ENCODE data around the gene IRF2.

IRF2 gene

GRCh38 chr4:184439856-184440594 is 34.3 kb downstream of the IRF2 start:
- Histone ChIP-seq H3K4me3 (ENCODE audit: low read depth in 1 of 2, low read length in 2 of 2) (no peak overlapping the region), H3K4me2 (ENCODE audit: insufficient read depth, low read length) (no peak overlapping the region), H3K9ac (ENCODE audit: low read depth, low read length) (no peak overlapping the region), H3K27me3 (ENCODE audit: insufficient read depth, low read length, poor library complexity) (no peaks in the 10 kb centered on the region), H3K36me3 (ENCODE audit: insufficient read depth, low read length) (no peaks in the 10 kb centered on the region), H3K79me2 (ENCODE audit: insufficient read depth, low read length) (peaks cover 68% of the 10 kb centered on the region), H3K27ac (ENCODE audit: low read length) (no peak overlapping the region), H2AFZ (ENCODE audit: low read depth, low read length) (no peak overlapping the region), H3K9me3 (ENCODE audit: insufficient read depth, low read length, severe bottlenecking) (no peaks in the 10 kb centered on the region), H4K20me1 (ENCODE audit: insufficient read depth, low read length) (peaks cover 47% of the 10 kb centered on the region), H3K4me1 (ENCODE audit: insufficient read depth, low read length) (no peaks in the 10 kb centered on the region)
- no peak for ATAC-seq (ENCODE audit: insufficient read depth, low read depth)
- TF ChIP-seq EZH2 (IDR thresholded peaks at IDR 0.05; ENCODE audit: borderline replicate concordance, low read depth, low read length, severe bottlenecking), result no peak
- no peak for TF ChIP-seq CTCF (IDR thresholded peaks at IDR 0.05; ENCODE audit: borderline replicate concordance, extremely low read depth, low read length, poor library complexity, severe bottlenecking)
- no peak for DNase-seq

GRCh38 chr4:184439386-184439785 is 35.0 kb downstream of the IRF2 start:
- H3K36me3 ChIP-seq (ENCODE audit: insufficient read depth, low read length), result no peaks in the 10 kb centered on the region
- peaks cover 63% of the 10 kb centered on the region for H3K79me2 ChIP-seq (ENCODE audit: insufficient read depth, low read length)
- no peaks in the 10 kb centered on the region for H3K9me3 ChIP-seq (ENCODE audit: insufficient read depth, low read length, severe bottlenecking)
- DNase-seq, result no peak
- H3K4me2 ChIP-seq (ENCODE audit: insufficient read depth, low read length), result no peak overlapping the region
- H3K27ac ChIP-seq (ENCODE audit: low read length), result no peak overlapping the region
- no peaks in the 10 kb centered on the region for H3K27me3 ChIP-seq (ENCODE audit: insufficient read depth, low read length, poor library complexity)
- H3K4me1 ChIP-seq (ENCODE audit: insufficient read depth, low read length), result no peaks in the 10 kb centered on the region
- no peak overlapping the region for H2AFZ ChIP-seq (ENCODE audit: low read depth, low read length)
- no peak for ATAC-seq (ENCODE audit: insufficient read depth, low read depth)
- TF ChIP-seq CTCF (IDR thresholded peaks at IDR 0.05; ENCODE audit: borderline replicate concordance, extremely low read depth, low read length, poor library complexity, severe bottlenecking), result no peak
- TF ChIP-seq EZH2 (IDR thresholded peaks at IDR 0.05; ENCODE audit: borderline replicate concordance, low read depth, low read length, severe bottlenecking), result no peak
- H3K9ac ChIP-seq (ENCODE audit: low read depth, low read length), result no peak overlapping the region
- H3K4me3 ChIP-seq (ENCODE audit: low read depth in 1 of 2, low read length in 2 of 2), result no peak overlapping the region
- peaks cover 44% of the 10 kb centered on the region for H4K20me1 ChIP-seq (ENCODE audit: insufficient read depth, low read length)

- ATAC-seq (ENCODE audit: insufficient read depth, low read depth), result no peak
- H3K9ac ChIP-seq (ENCODE audit: low read depth, low read length), result no peak overlapping the region
- H3K9me3 ChIP-seq (ENCODE audit: insufficient read depth, low read length, severe bottlenecking), result no peaks in the 10 kb centered on the region
- H3K27me3 ChIP-seq (ENCODE audit: insufficient read depth, low read length, poor library complexity), result no peaks in the 10 kb centered on the region
- no peak overlapping the region for H3K4me2 ChIP-seq (ENCODE audit: insufficient read depth, low read length)
- H3K4me1 ChIP-seq (ENCODE audit: insufficient read depth, low read length), result no peaks in the 10 kb centered on the region
- H2AFZ ChIP-seq (ENCODE audit: low read depth, low read length), result no peak overlapping the region
- H3K79me2 ChIP-seq (ENCODE audit: insufficient read depth, low read length), result peaks cover 56% of the 10 kb centered on the region
- TF ChIP-seq EZH2 (IDR thresholded peaks at IDR 0.05; ENCODE audit: borderline replicate concordance, low read depth, low read length, severe bottlenecking) (no peak), CTCF (IDR thresholded peaks at IDR 0.05; ENCODE audit: borderline replicate concordance, extremely low read depth, low read length, poor library complexity, severe bottlenecking) (no peak)
- no peaks in the 10 kb centered on the region for H3K36me3 ChIP-seq (ENCODE audit: insufficient read depth, low read length)
- peaks cover 34% of the 10 kb centered on the region for H4K20me1 ChIP-seq (ENCODE audit: insufficient read depth, low read length)
- DNase-seq, result no peak
- H3K27ac ChIP-seq (ENCODE audit: low read length), result no peak overlapping the region
- H3K4me3 ChIP-seq (ENCODE audit: low read depth in 1 of 2, low read length in 2 of 2), result no peak overlapping the region
Measured at GRCh38 chr4:184438375-184438774, 36.0 kb downstream of the IRF2 start.

All from DND-41 (cell line).